ENCODE data around the gene ANKRD2.

Gene ANKRD2

DNA sequence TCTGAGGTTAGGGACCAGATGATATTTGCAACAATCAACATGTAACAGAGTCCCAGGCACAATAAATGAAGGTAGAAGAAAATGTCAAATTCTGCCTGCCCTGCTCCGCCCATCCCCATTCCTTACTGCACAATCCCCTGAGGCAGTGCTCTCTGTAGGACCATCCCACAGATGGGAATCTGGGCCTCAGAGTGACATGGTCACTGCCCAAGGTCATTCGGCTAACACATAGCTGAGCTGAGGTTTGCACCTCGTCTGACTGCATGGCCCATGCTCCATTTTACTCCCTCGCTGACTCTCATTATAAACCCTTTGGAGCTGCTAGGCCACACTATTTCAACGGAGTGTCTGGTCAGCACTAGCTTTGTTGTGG, 12.8 kb downstream of the ANKRD2 start:
- H3K4me3 ChIP-seq (ENCODE audit: low read length) = no peak overlapping the region

DNA sequence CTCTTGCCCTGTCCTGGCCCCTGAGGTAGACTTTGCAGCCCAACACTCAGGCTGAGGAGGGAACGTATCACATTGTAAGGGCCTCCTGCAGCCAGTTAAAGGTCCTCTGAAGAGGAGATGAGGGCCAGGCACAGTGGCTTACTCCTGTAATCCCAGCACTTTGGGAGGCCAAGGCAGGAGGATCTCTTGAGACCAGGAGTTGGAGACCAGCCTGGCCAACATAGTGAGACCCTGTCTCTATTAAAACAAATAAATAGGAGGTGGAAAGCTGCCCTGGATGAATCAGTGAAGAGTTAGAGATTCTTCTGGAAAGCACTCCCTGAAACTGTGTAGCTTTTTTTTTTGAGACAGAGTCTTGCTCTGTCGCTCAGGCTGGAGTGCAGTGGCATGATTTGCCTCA, 14.6 kb downstream of the ANKRD2 start:
- no peak for DNase-seq (ENCODE audit: low read depth, low spot score)

More for the DNA sequence above, 12.8 kb downstream of the ANKRD2 start:
- no peak for DNase-seq (ENCODE audit: low read depth, low spot score)

GRCh38 chr10:97589479-97589878, 16.9 kb downstream of the ANKRD2 start, which contains the start of gene C10orf62:
TSS of gene C10orf62 (plus strand) at chr10:97589721. CDS start at chr10:97589898, 177 bp downstream.
- no peak for DNase-seq (ENCODE audit: low read depth, low spot score)

More for the DNA sequence above, 14.6 kb downstream of the ANKRD2 start:
- H3K4me3 ChIP-seq (ENCODE audit: low read length) = no peak overlapping the region

GRCh38 chr10:97590082-97590747, 17.6 kb downstream of the ANKRD2 start:
- H3K4me3 ChIP-seq (ENCODE audit: low read length) = no peak overlapping the region
- no peak for DNase-seq (ENCODE audit: low read depth, low spot score)

More at GRCh38 chr10:97589479-97589878, 16.9 kb downstream of the ANKRD2 start, which contains the start of gene C10orf62:
- no peak within 1 kb of the TSS for H3K4me3 ChIP-seq (ENCODE audit: low read length)

DNA sequence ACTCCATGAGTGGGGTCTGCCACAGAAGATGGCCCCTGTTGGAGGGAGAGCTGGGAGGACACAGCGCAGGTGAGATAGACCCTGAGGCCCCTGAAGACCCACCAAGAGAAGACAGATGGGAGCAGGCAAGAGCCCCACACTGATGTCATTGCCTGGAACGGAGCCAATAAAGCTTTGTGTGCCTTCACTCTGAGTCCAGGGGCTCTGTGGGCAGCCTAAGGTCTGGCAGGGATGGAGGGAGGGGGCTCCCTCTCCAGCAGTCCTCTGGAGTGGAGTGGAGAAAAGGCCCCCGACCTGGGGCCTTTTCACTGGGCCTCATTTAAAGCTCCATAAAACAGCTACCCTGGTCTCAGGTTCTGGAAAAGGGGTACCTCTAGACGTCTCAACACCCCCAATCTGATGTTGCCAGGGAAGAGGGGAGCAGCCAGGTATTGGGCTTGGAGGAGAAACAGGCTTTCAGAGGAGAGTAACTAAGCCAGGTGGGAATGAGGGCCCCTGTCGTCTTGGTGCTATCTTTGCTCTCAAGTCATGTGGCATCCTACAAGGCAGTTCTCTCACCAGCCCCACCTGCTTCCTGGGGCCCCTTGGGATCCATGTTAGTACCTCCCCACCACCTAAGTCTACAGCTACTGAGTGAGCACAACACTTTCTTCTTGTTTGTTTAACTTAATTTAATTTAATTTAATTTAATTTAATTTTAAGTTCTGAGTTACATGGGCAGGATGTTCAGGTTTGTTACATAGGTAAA, 18.3 kb downstream of the ANKRD2 start:
- DNase-seq (ENCODE audit: low read depth, low spot score) = no peak
- no peak overlapping the region for H3K4me3 ChIP-seq (ENCODE audit: low read length)

DNA sequence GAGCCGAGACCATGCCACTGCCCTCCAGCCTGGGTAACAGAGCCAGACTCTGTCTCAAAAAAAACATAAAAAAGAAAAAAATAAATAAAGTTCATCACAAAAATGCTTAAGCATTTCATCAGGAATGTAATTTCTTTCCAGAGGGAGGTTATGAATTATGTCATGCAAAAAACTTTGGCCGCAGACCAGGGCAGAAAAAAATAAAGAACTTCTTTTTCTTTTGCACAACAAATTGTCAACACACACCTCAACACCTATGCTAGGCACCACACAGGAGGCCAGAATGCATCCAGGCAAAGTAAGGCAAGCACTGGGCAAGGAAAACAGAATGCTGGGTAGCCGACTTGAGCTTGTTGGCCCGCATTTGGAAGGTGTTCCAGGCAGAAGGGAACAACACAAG, 20.8 kb downstream of the ANKRD2 start:
- no peak overlapping the region for H3K4me3 ChIP-seq (ENCODE audit: low read length)
- no peak for DNase-seq (ENCODE audit: low read depth, low spot score)

DNA sequence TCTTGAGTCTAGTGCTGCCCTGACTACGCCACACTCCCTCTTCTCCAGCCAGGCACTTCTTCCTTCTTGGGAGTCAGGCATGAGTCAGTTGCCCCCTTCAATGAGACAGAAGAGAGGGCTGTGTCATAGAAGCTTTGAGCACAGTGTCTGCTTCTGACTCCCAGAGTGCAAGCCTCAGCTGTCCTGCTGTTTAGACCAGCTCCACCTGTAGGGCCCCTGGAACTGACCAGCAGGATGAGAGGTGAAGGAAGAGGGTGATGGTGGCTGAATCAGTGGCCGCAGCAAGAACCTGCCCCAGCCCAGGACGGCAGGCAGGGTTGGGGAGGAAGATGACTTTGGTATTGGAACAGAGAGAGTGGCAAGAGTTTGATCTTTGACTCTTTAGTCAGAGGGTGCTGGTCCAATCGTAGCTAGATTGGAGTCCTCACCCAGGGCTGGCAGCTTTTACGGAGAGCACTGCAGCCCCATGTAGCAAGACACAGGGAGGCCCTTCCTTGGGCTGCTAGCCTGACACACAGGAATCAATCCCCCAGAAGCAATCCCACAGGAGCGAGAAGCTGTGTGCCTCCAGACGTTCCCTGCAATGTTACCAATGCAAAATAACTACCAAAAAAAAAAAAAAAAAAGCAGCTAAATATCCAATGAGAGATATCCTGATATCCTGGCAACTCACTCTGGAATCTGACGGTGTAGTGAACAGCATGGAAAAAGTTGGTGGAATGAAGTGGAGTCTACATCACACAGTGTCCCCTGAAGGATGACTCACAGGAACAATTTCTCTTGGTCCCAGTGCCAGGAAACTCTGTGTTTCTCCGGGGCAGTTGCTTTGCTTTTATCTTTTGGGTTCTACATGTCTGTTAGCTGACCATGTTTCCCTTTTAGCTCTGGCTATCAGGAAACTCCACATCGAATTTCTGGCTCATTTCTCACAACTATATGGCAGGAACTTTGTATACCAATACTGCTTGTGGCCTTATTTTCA, 23.8 kb downstream of the ANKRD2 start:
- no peak overlapping the region for H3K4me3 ChIP-seq (ENCODE audit: low read length)
- DNase-seq (ENCODE audit: low read depth, low spot score) = no peak

- no peak for DNase-seq (ENCODE audit: low read depth, low spot score)
- H3K4me3 ChIP-seq (ENCODE audit: low read length) = no peak overlapping the region
Observed at GRCh38 chr10:97597778-97598177, 25.2 kb downstream of the ANKRD2 start.

DNA sequence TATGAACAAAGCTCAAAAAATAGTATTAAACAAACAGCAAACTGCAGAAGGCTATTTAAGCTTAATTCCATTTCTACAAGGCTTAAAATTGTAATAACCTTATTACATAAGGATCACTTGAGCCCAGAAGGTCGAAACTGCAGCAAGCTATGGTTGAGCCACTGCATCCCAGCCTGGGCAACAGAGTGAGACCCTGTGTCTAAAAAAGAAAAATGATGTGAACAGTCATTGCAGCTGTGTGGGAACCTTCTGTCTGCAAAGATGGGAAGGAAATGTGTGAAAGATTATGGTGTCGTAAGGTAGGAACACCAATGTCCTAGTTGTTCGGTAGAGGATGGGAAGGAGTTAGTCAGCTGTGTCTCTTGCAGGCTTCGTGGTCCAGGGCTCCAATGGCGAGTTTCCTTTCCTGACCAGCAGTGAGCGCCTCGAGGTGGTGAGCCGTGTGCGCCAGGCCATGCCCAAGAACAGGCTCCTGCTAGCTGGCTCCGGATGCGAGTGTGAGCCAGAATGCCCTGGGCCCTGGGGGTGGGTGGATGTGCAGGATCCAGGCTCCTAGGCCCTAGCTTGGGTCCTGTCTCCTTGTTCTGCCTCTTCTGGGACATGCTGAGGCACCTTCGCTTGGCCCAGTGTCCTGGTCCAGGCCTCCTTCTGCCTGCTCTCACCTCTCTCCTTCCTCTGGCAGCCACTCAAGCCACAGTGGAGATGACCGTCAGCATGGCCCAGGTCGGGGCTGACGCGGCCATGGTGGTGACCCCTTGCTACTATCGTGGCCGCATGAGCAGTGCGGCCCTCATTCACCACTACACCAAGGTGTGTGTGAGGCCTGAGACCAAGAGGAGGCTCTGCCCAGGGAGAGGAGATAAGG, 26.1 kb downstream of the ANKRD2 start:
- no peak overlapping the region for H3K4me3 ChIP-seq (ENCODE audit: low read length)
- DNase-seq (ENCODE audit: low read depth, low spot score) = no peak

- no peak for DNase-seq (ENCODE audit: low read depth, low spot score)
- H3K4me3 ChIP-seq (ENCODE audit: low read length) = no peak overlapping the region
Observed at GRCh38 chr10:97599272-97599619, 26.7 kb downstream of the ANKRD2 start.

GRCh38 chr10:97600616-97601015, 28.0 kb downstream of the ANKRD2 start:
- no peak for DNase-seq (ENCODE audit: low read depth, low spot score)
- no peak overlapping the region for H3K4me3 ChIP-seq (ENCODE audit: low read length)

DNA sequence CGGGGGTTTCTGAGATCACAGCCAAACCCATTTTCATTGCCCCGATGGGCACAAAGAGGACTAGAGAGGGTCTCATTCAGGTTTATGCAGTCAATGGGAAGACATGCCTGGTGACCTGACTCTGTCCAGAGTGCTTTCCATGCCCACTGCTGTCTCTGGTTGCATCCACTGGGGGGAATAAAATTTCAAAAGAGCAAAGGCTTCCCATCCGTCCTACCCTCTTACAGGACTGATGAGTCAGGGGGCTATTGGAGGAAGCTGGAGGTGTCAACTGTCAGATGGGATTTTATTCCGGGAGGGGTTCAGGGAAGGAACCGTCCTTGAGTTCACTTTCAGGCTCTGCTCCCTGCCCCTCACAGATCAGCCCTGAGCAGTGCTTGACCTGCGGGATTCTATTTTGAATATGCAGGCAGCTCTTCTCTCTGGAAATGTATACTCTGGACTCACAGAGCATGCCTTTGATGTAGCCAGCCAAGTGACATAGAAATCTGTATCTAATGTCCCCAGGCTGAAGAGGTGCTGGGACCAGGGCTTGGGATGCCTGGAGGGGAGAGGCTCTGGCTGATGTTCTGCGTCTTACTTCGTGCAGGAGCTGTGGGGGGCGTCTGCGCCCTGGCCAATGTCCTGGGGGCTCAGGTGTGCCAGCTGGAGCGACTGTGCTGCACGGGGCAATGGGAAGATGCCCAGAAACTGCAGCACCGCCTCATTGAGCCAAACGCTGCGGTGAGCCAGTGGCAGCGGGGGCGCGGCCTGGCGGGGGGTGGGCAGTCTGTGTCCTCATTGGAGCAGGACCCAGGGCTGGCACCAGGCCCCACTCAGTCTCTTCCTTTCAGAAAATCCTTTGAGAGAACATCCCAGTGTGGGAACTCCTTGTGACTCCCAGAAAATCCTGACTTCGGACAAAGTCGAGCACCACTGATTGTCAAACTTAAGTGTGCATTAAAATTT, 29.0 kb downstream of the ANKRD2 start:
- no peak for DNase-seq (ENCODE audit: low read depth, low spot score)
- no peak overlapping the region for H3K4me3 ChIP-seq (ENCODE audit: low read length)

GRCh38 chr10:97607095-97607636, 34.6 kb downstream of the ANKRD2 start:
- no peak overlapping the region for H3K4me3 ChIP-seq (ENCODE audit: low read length)
- no peak for DNase-seq (ENCODE audit: low read depth, low spot score)

GRCh38 chr10:97608991-97609561, 36.5 kb downstream of the ANKRD2 start:
- DNase-seq (ENCODE audit: low read depth, low spot score) = no peak
- H3K4me3 ChIP-seq (ENCODE audit: low read length) = no peak overlapping the region

DNA sequence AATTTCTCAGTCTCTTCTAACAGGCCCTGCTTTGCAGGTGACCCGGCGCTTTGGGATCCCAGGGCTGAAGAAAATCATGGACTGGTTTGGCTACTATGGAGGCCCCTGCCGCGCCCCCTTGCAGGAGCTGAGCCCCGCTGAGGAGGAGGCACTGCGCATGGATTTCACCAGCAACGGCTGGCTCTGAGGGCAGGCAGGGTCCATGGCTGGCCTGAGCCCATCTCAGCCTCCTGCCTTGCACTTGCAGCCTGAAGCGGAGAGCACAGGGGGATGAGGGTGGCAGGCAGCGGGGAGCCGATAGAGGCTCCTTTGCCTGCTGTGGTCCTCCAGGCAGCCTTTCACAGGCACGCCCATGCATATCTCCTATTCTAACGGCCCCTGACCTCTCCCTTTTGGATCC, 38.9 kb downstream of the ANKRD2 start:
- DNase-seq (ENCODE audit: low read depth, low spot score) = no peak
- H3K4me3 ChIP-seq (ENCODE audit: low read length) = no peak overlapping the region

GRCh38 chr10:97612386-97612785, 39.8 kb downstream of the ANKRD2 start:
- H3K4me3 ChIP-seq (ENCODE audit: low read length) = no peak overlapping the region
- DNase-seq (ENCODE audit: low read depth, low spot score) = no peak

GRCh38 chr10:97618285-97618684, 45.7 kb downstream of the ANKRD2 start:
- no peak overlapping the region for H3K4me3 ChIP-seq (ENCODE audit: low read length)
- DNase-seq (ENCODE audit: low read depth, low spot score) = no peak
